ENCODE results near the gene SLMAP.

- TF ChIP-seq CTCF (IDR thresholded peaks at IDR 0.05) = no peak
- no peak for TF ChIP-seq POLR2A (IDR thresholded peaks at IDR 0.05)
- no peak for TF ChIP-seq POLR2AphosphoS5 (IDR thresholded peaks at IDR 0.05)
- TF ChIP-seq EP300 (IDR thresholded peaks at IDR 0.05) = no peak
These were observed 71.6 kb downstream of the SLMAP start for GRCh38 chr3:57827757-57828156.

Data from upper lobe of left lung (tissue), 4 donors.